GM12878 (cell line): Measurements from ENCODE around the gene ZNG1F.
"Not testable (repeated sequence)": the region's sequence is repeated elsewhere in the genome, so short reads cannot be mapped to it uniquely, and the experiment has no call there.

Experiments used
- CBFB ChIP-seq: IDR thresholded peaks from 2 replicates; pipeline ENCODE4 v1.6.1; 2016; ENCODE audit warnings: antibody characterized with exemption, low read depth
- EP300 ChIP-seq, 2 experiments: fragments of 150-350 bp in 1 of 2; IDR thresholded peaks; 2 replicates each; pipeline ENCODE4 v1.6.1; 2011 to 2012; ENCODE audit warnings: low read depth in 2 of 2, low read length in 2 of 2, borderline replicate concordance in 1 of 2, improper control_type of control experiment in 1 of 2, inconsistent platforms in 1 of 2; ENCODE audit not compliant: control insufficient read depth in 1 of 2
- EZH2 ChIP-seq: IDR thresholded peaks from 2 replicates; pipeline ENCODE4 v1.6.1; 2012; ENCODE audit warnings: low read depth, mild to moderate bottlenecking, control low read depth, inconsistent platforms, low read length, borderline replicate concordance; ENCODE audit not compliant: control insufficient read depth
- HCFC1 ChIP-seq: fragments of 150-350 bp; IDR thresholded peaks from 2 replicates; pipeline ENCODE4 v1.6.1; 2014; ENCODE audit warnings: low read length
- MEF2B ChIP-seq: fragments of 450-650 bp; IDR thresholded peaks from 2 replicates; pipeline ENCODE4 v1.6.1; 2018; ENCODE audit warnings: mild to moderate bottlenecking, moderate library complexity; ENCODE audit not compliant: partially characterized antibody, poor library complexity, severe bottlenecking
- NR2C1 ChIP-seq: fragments of 450-650 bp; IDR thresholded peaks from 2 replicates; pipeline ENCODE4 v1.6.1; 2017; ENCODE audit warnings: antibody characterized with exemption, mild to moderate bottlenecking, moderate library complexity
- NR2C2 ChIP-seq: IDR thresholded peaks from 2 replicates; pipeline ENCODE4 v1.6.1; 2011; ENCODE audit warnings: borderline replicate concordance, low read depth; ENCODE audit not compliant: control insufficient read depth, insufficient read length
- PAX8 ChIP-seq: fragments of 450-650 bp; IDR thresholded peaks from 2 replicates; pipeline ENCODE4 v1.6.1; 2017; ENCODE audit warnings: mild to moderate bottlenecking, moderate library complexity
- POLR2A ChIP-seq: IDR thresholded peaks from 2 replicates; pipeline ENCODE4 v1.6.1; 2011; ENCODE audit warnings: low read depth, mild to moderate bottlenecking, low read length
- POLR2AphosphoS5 ChIP-seq: IDR thresholded peaks from 2 replicates; pipeline ENCODE4 v1.6.1; 2011; ENCODE audit warnings: mild to moderate bottlenecking, low read length, inconsistent platforms
- TF ChIP-seq, protein P1 (sequence below): fragments of 450-650 bp; IDR thresholded peaks from 2 replicates; pipeline ENCODE4 v1.6.1; 2017; ENCODE audit warnings: borderline replicate concordance
- TF ChIP-seq, protein P2 (sequence below), 3 experiments: IDR thresholded peaks in 2 of 3; conservative IDR thresholded peaks in 1 of 3; 2 replicates each; pipeline ENCODE4 v1.5.1; 2011; ENCODE audit warnings: low read depth in 3 of 3, low read length in 3 of 3, mild to moderate bottlenecking in 3 of 3, control low read depth in 2 of 3, moderate library complexity in 2 of 3, inconsistent platforms in 1 of 3, mixed read lengths in 1 of 3; ENCODE audit not compliant: control insufficient read depth in 2 of 3, insufficient read depth in 1 of 3; ENCODE audit errors: extremely low read depth in 1 of 3
- TF ChIP-seq, protein P3 (sequence below): IDR thresholded peaks from 2 replicates; pipeline ENCODE4 v1.6.1; 2011; ENCODE audit warnings: borderline replicate concordance, low read depth, mild to moderate bottlenecking, moderate library complexity, mixed read lengths, low read length; ENCODE audit not compliant: insufficient read depth; ENCODE audit errors: extremely low read length
- TF ChIP-seq, protein P4 (sequence below): IDR thresholded peaks from 2 replicates; pipeline ENCODE4 v1.6.1; 2011; ENCODE audit warnings: low read depth, low read length, improper control_type of control experiment, borderline replicate concordance

DNA sequence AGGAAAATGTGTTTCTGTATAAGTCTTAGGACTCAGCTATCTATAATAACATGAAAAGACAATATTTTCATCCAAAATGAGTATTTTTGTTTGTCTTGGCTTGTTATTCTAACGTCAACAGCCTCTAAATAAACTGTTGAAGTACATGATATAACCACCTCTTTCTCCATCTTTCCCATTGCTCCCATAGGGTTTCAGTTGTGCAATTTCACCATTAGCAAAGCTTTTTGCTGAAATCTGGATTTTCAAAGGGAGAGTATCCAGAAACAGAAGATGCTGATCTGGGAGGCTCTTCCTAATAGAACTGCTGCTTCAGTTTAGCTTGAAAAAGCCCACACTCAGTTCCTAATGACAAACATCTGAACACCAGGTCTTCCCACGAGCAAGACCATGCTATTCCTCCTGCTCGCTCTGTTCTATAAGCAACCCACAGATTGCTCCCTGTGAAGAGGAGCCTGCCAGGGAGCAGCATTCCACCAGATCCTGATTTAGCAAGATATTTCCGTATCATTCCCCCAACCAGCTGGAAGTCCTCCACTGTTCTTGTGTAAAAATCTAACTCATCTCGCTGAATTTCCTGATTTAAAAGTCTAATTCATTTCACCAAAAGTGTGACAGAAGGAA lies 101.8 kb downstream of the ZNG1F start:
- TF ChIP-seq, protein P1, sequence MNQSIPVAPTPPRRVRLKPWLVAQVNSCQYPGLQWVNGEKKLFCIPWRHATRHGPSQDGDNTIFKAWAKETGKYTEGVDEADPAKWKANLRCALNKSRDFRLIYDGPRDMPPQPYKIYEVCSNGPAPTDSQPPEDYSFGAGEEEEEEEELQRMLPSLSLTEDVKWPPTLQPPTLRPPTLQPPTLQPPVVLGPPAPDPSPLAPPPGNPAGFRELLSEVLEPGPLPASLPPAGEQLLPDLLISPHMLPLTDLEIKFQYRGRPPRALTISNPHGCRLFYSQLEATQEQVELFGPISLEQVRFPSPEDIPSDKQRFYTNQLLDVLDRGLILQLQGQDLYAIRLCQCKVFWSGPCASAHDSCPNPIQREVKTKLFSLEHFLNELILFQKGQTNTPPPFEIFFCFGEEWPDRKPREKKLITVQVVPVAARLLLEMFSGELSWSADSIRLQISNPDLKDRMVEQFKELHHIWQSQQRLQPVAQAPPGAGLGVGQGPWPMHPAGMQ: not testable (repeated sequence)
- TF ChIP-seq POLR2AphosphoS5; HCFC1; EP300 (IDR thresholded peaks at IDR 0.05; ENCODE audit: borderline replicate concordance in 1 of 2, control insufficient read depth in 1 of 2, low read depth in 2 of 2, low read length in 2 of 2); NR2C2; EZH2; NR2C1; CBFB; MEF2B; POLR2A; PAX8: not testable (repeated sequence)
- TF ChIP-seq, protein P2, sequence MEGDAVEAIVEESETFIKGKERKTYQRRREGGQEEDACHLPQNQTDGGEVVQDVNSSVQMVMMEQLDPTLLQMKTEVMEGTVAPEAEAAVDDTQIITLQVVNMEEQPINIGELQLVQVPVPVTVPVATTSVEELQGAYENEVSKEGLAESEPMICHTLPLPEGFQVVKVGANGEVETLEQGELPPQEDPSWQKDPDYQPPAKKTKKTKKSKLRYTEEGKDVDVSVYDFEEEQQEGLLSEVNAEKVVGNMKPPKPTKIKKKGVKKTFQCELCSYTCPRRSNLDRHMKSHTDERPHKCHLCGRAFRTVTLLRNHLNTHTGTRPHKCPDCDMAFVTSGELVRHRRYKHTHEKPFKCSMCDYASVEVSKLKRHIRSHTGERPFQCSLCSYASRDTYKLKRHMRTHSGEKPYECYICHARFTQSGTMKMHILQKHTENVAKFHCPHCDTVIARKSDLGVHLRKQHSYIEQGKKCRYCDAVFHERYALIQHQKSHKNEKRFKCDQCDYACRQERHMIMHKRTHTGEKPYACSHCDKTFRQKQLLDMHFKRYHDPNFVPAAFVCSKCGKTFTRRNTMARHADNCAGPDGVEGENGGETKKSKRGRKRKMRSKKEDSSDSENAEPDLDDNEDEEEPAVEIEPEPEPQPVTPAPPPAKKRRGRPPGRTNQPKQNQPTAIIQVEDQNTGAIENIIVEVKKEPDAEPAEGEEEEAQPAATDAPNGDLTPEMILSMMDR (IDR thresholded peaks at IDR 0.05 in 2 of 3, conservative IDR thresholded peaks at IDR 0.05 in 1 of 3; ENCODE audit: control insufficient read depth in 2 of 3, extremely low read depth in 1 of 3, insufficient read depth in 1 of 3, low read depth in 3 of 3, low read length in 3 of 3): not testable (repeated sequence)
- TF ChIP-seq, protein P3, sequence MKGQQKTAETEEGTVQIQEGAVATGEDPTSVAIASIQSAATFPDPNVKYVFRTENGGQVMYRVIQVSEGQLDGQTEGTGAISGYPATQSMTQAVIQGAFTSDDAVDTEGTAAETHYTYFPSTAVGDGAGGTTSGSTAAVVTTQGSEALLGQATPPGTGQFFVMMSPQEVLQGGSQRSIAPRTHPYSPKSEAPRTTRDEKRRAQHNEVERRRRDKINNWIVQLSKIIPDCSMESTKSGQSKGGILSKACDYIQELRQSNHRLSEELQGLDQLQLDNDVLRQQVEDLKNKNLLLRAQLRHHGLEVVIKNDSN: not testable (repeated sequence)
- TF ChIP-seq, protein P4, sequence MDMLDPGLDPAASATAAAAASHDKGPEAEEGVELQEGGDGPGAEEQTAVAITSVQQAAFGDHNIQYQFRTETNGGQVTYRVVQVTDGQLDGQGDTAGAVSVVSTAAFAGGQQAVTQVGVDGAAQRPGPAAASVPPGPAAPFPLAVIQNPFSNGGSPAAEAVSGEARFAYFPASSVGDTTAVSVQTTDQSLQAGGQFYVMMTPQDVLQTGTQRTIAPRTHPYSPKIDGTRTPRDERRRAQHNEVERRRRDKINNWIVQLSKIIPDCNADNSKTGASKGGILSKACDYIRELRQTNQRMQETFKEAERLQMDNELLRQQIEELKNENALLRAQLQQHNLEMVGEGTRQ: not testable (repeated sequence)
